A549 (cell line): ENCODE results near the gene TBX18. TPM values are rescaled to one million over a fixed set of nuclear protein-coding genes. Genes with fewer than 3 reads are reported as not detected.

ENCODE experiments used
- ATAC-seq, 2 experiments: fragments of 200-7000 bp in 1 of 2; fragments of >200 bp in 1 of 2; cut with Nextera tagmentation in 1 of 2; cut with Tn5 transposase in 1 of 2; 3 replicates each; pipeline versions ENCODE4 v1.8.0 to v1.9.1; 2018 to 2020; ENCODE audit warnings: mild to moderate bottlenecking in 1 of 2, moderate library complexity in 1 of 2
- CTCF ChIA-PET: fragments of 300-600 bp; sonication (Branson Sonifier 250); formaldehyde crosslinking; extraction: SDS; loops from one replicate; lab custom pipeline; 2021; ENCODE audit warnings: antibody characterized with exemption, inconsistent platforms; lab: Yijun Ruan, JAX
- POLR2A ChIA-PET: fragments of 350-600 bp; formaldehyde crosslinking; extraction: SDS; loops from one replicate; lab custom pipeline; 2021; ENCODE audit warnings: antibody characterized with exemption, inconsistent platforms; lab: Yijun Ruan, JAX
- DNase-seq, 2 experiments: peaks; one replicate each; pipeline versions ENCODE4 v3.0.0 to v3.0.0-alpha.2; 2011 to 2016; ENCODE audit warnings: low read depth in 1 of 2, low spot score in 1 of 2
- FAIRE-seq: peaks from 2 replicates; lab custom pipeline; 2011; peaks lifted over from hg19 to GRCh38; lab: Jason Lieb, UNC
- H3K27ac ChIP-seq, 2 experiments: fragments of >200 bp; sonication (Bioruptor Twin); formaldehyde crosslinking; 3 replicates each; pipeline ENCODE4 v1.5.1; 2016 to 2017
- H3K4me1 ChIP-seq: fragments of >200 bp; sonication (Bioruptor Twin); formaldehyde crosslinking; 3 replicates; pipeline ENCODE4 v1.6.1; 2016
- H3K4me2 ChIP-seq: fragments of >200 bp; sonication (Bioruptor Twin); formaldehyde crosslinking; 3 replicates; pipeline ENCODE4 v1.6.1; 2016
- H3K4me3 ChIP-seq: fragments of >200 bp; sonication (Bioruptor Twin); formaldehyde crosslinking; 3 replicates; pipeline ENCODE4 v1.5.1; 2016
- H3K9me3 ChIP-seq: fragments of >200 bp; sonication (Bioruptor Twin); formaldehyde crosslinking; 3 replicates; pipeline ENCODE4 v1.6.1; 2016
- BCL3 ChIP-seq: fragments of >200 bp; sonication (Bioruptor Twin); formaldehyde crosslinking; IDR thresholded peaks from 3 replicates; pipeline ENCODE4 v1.6.1; 2016
- BHLHE40 ChIP-seq: IDR thresholded peaks from 2 replicates; pipeline ENCODE4 v1.6.1; 2012; ENCODE audit warnings: low read depth, low read length, inconsistent platforms
- E2F6 ChIP-seq: IDR thresholded peaks from 2 replicates; pipeline ENCODE4 v1.6.1; 2012; ENCODE audit warnings: low read depth, borderline replicate concordance
- ELK1 ChIP-seq: fragments of 150-350 bp; IDR thresholded peaks from 2 replicates; pipeline ENCODE4 v1.6.1; 2014; ENCODE audit warnings: low read depth, mild to moderate bottlenecking, low read length
- FOSB ChIP-seq: fragments of 250-450 bp; sonication (Bioruptor Pico); IDR thresholded peaks from 2 replicates; pipeline ENCODE4 v1.5.0; 2020; ENCODE audit warnings: mild to moderate bottlenecking, moderate library complexity
- GATA3 ChIP-seq: IDR thresholded peaks from 2 replicates; pipeline ENCODE4 v1.6.1; 2012; ENCODE audit warnings: borderline replicate concordance
- HES2 ChIP-seq: fragments of >200 bp; sonication (Bioruptor Twin); formaldehyde crosslinking; IDR thresholded peaks from 2 replicates; pipeline ENCODE4 v1.6.1; 2016
- KDM1A ChIP-seq: fragments of 200-600 bp; sonication (generic); IDR thresholded peaks from 2 replicates; pipeline ENCODE4 v1.6.1; 2016; ENCODE audit warnings: low read depth, mild to moderate bottlenecking
- KDM5A ChIP-seq: fragments of 200-600 bp; sonication (generic); IDR thresholded peaks from 2 replicates; pipeline ENCODE4 v1.6.1; 2016; ENCODE audit warnings: antibody characterized with exemption, mild to moderate bottlenecking
- MAFK ChIP-seq: fragments of 450-650 bp; IDR thresholded peaks from 2 replicates; pipeline ENCODE4 v1.6.1; 2014; ENCODE audit not compliant: partially characterized antibody
- NPAS2 ChIP-seq: fragments of 250-450 bp; sonication (Bioruptor Pico); IDR thresholded peaks from 2 replicates; pipeline ENCODE4 v1.8.0; 2022; ENCODE audit warnings: mild to moderate bottlenecking, moderate library complexity, borderline replicate concordance
- NR3C1 ChIP-seq: fragments of >200 bp; sonication (Bioruptor Twin); formaldehyde crosslinking; IDR thresholded peaks from 3 replicates; pipeline ENCODE4 v1.6.1; 2017
- POLR2AphosphoS2 ChIP-seq: conservative IDR thresholded peaks from 2 replicates; pipeline ENCODE4 v1.6.1; 2012; ENCODE audit warnings: low read length, improper control_type of control experiment, inconsistent platforms
- RARB ChIP-seq: fragments of 250-450 bp; sonication (Bioruptor Pico); IDR thresholded peaks from 2 replicates; pipeline ENCODE4 v1.8.0; 2021; ENCODE audit warnings: mild to moderate bottlenecking, moderate library complexity
- SMC3 ChIP-seq: fragments of >200 bp; sonication (Bioruptor Twin); formaldehyde crosslinking; IDR thresholded peaks from 3 replicates; pipeline ENCODE4 v1.6.1; 2018; ENCODE audit warnings: inconsistent platforms
- SREBF2 ChIP-seq: fragments of 450-650 bp; IDR thresholded peaks from 2 replicates; pipeline ENCODE4 v1.6.1; 2014; ENCODE audit warnings: mild to moderate bottlenecking, moderate library complexity
- TFCP2L1 ChIP-seq: fragments of 250-450 bp; sonication (Bioruptor Pico); IDR thresholded peaks from 2 replicates; pipeline ENCODE4 v1.5.0; 2021; ENCODE audit warnings: mild to moderate bottlenecking
- ZC3H11A ChIP-seq: fragments of 450-650 bp; IDR thresholded peaks from 2 replicates; pipeline ENCODE4 v1.6.1; 2014; ENCODE audit warnings: antibody characterized with exemption, mild to moderate bottlenecking
- ZSCAN20 ChIP-seq: fragments of 250-450 bp; sonication (Bioruptor Pico); IDR thresholded peaks from 2 replicates; pipeline ENCODE4 v1.8.0; 2022; ENCODE audit warnings: mild to moderate bottlenecking, moderate library complexity
- WGBS: methylation state at CpG from one replicate; pipeline ENCODE4 v1.1.6; 2017; ENCODE audit errors: missing lambda C conversion rate; 5-methylcytosine and 5-hydroxymethylcytosine counted together
- polyA plus RNA-seq, 4 experiments: library from polyadenylated mRNA; depleted of rRNA in 3 of 4; stranded (reverse); fragments of >200 nt; fragmentation: RNase III in 1 of 4; extraction: RNeasy Plus Mini Kit Qiagen cat#74134 plus additional on column Dnase treatment in 1 of 4; gene quantifications; 2 replicates in 3 of 4; 3 replicates in 1 of 4; pipeline ENCODE4 v1.2.3, GENCODE V29; 2011 to 2017

TBX18 gene
- polyA plus RNA-seq, 2 of the 4 experiments (the other 2 are of a cell fraction), result 20.8 to 67.4 TPM

GRCh38 chr6:84777888-84778287 is 13.5 kb upstream of the TBX18 start:
- WGBS, result 21% methylated on average over 1 of the region's 1 CpG
- DNase-seq, result peak in 1 of 2 experiments; percentile 41
- FAIRE-seq, result no peak

GRCh38 chr6:84776392-84776791 is 12.0 kb upstream of the TBX18 start:
- H3K9me3 ChIP-seq, result no peaks in the 10 kb centered on the region
- H3K4me2 ChIP-seq, result peak overlapping the region; percentile 79
- no peak for DNase-seq
- H3K4me1 ChIP-seq, result 0 out of 3 replicates have a peak, but pooled peaks cover 8% of the 10 kb centered on the region
- CTCF ChIA-PET, result interaction anchor here (4.2 kb wide), 1 partner anchor 354 kb away, joined by 25 read pairs; no protein-coding TSS in a partner anchor
- ATAC-seq, result no peak
- no peak for TF ChIP-seq MAFK
- TF ChIP-seq HES2, result no peak
- TF ChIP-seq, all 56 proteins: peak for 0
- 36% methylated on average over 3 of the region's 3 CpGs for WGBS
- Histone ChIP-seq H3K27ac (peak overlapping the region in 1 of 2 experiments; percentile 51; a peak in 3 of 6 replicates), H3K4me3 (no peak overlapping the region)
- POLR2A ChIA-PET, result no interaction called here
- no peak for FAIRE-seq

More at GRCh38 chr6:84777888-84778287, 13.5 kb upstream of the TBX18 start:
- ChIA-PET CTCF (interaction anchor here (1.6 to 1.8 kb wide), 3 partner anchors 10 to 356 kb away, joined by 4 to 9 read pairs (median 6); no protein-coding TSS in a partner anchor), POLR2A (no interaction called here)
- no peak overlapping the region for H3K4me2 ChIP-seq
- H3K4me1 ChIP-seq, result 0 out of 3 replicates have a peak, but pooled peaks cover 8% of the 10 kb centered on the region
- H3K9me3 ChIP-seq, result no peaks in the 10 kb centered on the region
- TF ChIP-seq POLR2AphosphoS2, result no peak
- TF ChIP-seq ZSCAN20 (CRISPR knock-in tag), result no peak
- no peak for ATAC-seq
- no peak overlapping the region for H3K4me3 ChIP-seq
- no peak overlapping the region for H3K27ac ChIP-seq

GRCh38 chr6:84775751-84776150 is 11.4 kb upstream of the TBX18 start:
- CTCF ChIA-PET, result interaction anchor here (1.0 to 4.2 kb wide), 7 partner anchors 22 to 363 kb away, joined by 3 to 25 read pairs (median 5); no protein-coding TSS in a partner anchor
- WGBS, result 51% methylated on average over 3 of the region's 3 CpGs
- H3K4me2 ChIP-seq, result peak overlapping the region; percentile 79

GRCh38 chr6:84774985-84775284 is 10.5 kb upstream of the TBX18 start:
- Histone ChIP-seq H3K27ac (peak overlapping the region; percentile 73 to 99), H3K9me3 (no peaks in the 10 kb centered on the region), H3K4me1 (0 out of 3 replicates have a peak, but pooled peaks cover 8% of the 10 kb centered on the region), H3K4me2 (peak overlapping the region; percentile 79), H3K4me3 (peak overlapping the region; percentile 53)
- FAIRE-seq (no peak), DNase-seq (no peak), ATAC-seq (peak in 1 of 2 experiments; percentile 32; a peak in 3 of 6 replicates)
- TF ChIP-seq BCL3 (0 out of 3 replicates have a peak, but pooled peaks have one; percentile 2), ELK1 (no peak), BHLHE40 (no peak)
- ChIA-PET CTCF (interaction anchor here (0.6 to 4.2 kb wide), 34 partner anchors 8 to 550 kb away, joined by 3 to 26 read pairs (median 4); partner anchors contain the start of gene TBX18), POLR2A (interaction anchor here (0.6 to 3.7 kb wide), 2 partner anchors 12 to 16 kb away, joined by 3 to 32 read pairs; no protein-coding TSS in a partner anchor)
- 15% methylated on average over 8 of the region's 14 CpGs for WGBS

More at GRCh38 chr6:84775751-84776150, 11.4 kb upstream of the TBX18 start:
- no peak for FAIRE-seq
- DNase-seq, result no peak
- no peaks in the 10 kb centered on the region for H3K9me3 ChIP-seq
- POLR2A ChIA-PET, result no interaction called here
- H3K27ac ChIP-seq, result peak overlapping the region; percentile 73 to 99; a peak in 5 of 6 replicates
- H3K4me3 ChIP-seq, result peak overlapping the region; percentile 53; the same call in 1 of the 3 replicates
- TF ChIP-seq ELK1 (no peak), KDM5A (no peak), RARB (CRISPR knock-in tag) (no peak), GATA3 (no peak), TFCP2L1 (CRISPR knock-in tag) (no peak), FOSB (no peak), KDM1A (no peak), E2F6 (no peak), ZC3H11A (no peak), SMC3 (no peak), NR3C1 (no peak), SREBF2 (no peak), NPAS2 (CRISPR knock-in tag) (no peak)
- H3K4me1 ChIP-seq, result 0 out of 3 replicates have a peak, but pooled peaks cover 8% of the 10 kb centered on the region
- ATAC-seq, result no peak
